H9 (cell line): ENCODE measurements around the gene ETNK2. TPM values are rescaled to one million over a fixed set of nuclear protein-coding genes. Genes with fewer than 3 reads are reported as not detected.

Source experiments
- DNase-seq: peaks from one replicate; pipeline ENCODE4 v3.0.0-alpha.2; 2017
- H2AFZ ChIP-seq: one replicate; pipeline ENCODE4 v1.6.1; 2013; ENCODE audit warnings: mild to moderate bottlenecking, low read length, control low read depth, moderate library complexity
- H2AK5ac ChIP-seq: 2 replicates; pipeline ENCODE4 v1.6.1; 2013; ENCODE audit warnings: low read length, control low read depth, mixed read lengths; ENCODE audit not compliant: insufficient read length
- H2BK120ac ChIP-seq: one replicate; pipeline ENCODE4 v1.6.1; 2013; ENCODE audit warnings: low read depth, mild to moderate bottlenecking, low read length, control low read depth, inconsistent platforms; ENCODE audit not compliant: poor library complexity, severe bottlenecking
- H2BK12ac ChIP-seq: 2 replicates; pipeline ENCODE4 v1.6.1; 2013; ENCODE audit warnings: low read length, control low read depth, mixed read lengths, low read depth; ENCODE audit not compliant: insufficient read length
- H2BK15ac ChIP-seq: 2 replicates; pipeline ENCODE4 v1.6.1; 2013; ENCODE audit warnings: low read depth, low read length, control low read depth
- H2BK20ac ChIP-seq: one replicate; pipeline ENCODE4 v1.6.1; 2013; ENCODE audit warnings: low read depth, mild to moderate bottlenecking, low read length, control low read depth, inconsistent platforms; ENCODE audit not compliant: poor library complexity, severe bottlenecking
- H2BK5ac ChIP-seq: 2 replicates; pipeline ENCODE4 v1.6.1; 2013; ENCODE audit warnings: low read length, control low read depth, mixed read lengths; ENCODE audit not compliant: insufficient read length
- H3K14ac ChIP-seq: 2 replicates; pipeline ENCODE4 v1.6.1; 2013; ENCODE audit warnings: low read length, control low read depth; ENCODE audit not compliant: insufficient read depth
- H3K18ac ChIP-seq: 2 replicates; pipeline ENCODE4 v1.6.1; 2013; ENCODE audit warnings: low read depth, mild to moderate bottlenecking, mixed read lengths, low read length, control low read depth; ENCODE audit not compliant: insufficient read length
- H3K23ac ChIP-seq: 2 replicates; pipeline ENCODE4 v1.6.1; 2013; ENCODE audit warnings: low read length, control low read depth, mixed read lengths, low read depth; ENCODE audit not compliant: insufficient read length
- H3K23me2 ChIP-seq: 2 replicates; pipeline ENCODE4 v1.6.1; 2013; ENCODE audit warnings: low read depth, mild to moderate bottlenecking, mixed read lengths, low read length, control low read depth; ENCODE audit not compliant: insufficient read length, poor library complexity, severe bottlenecking
- H3K27ac ChIP-seq: 2 replicates; pipeline ENCODE4 v1.5.1; 2013; ENCODE audit warnings: low read length, control low read depth, mixed read lengths, low read depth; ENCODE audit not compliant: insufficient read length
- H3K27me3 ChIP-seq: 2 replicates; pipeline ENCODE4 v1.6.1; 2013; ENCODE audit warnings: low read length, control low read depth, inconsistent platforms; ENCODE audit not compliant: insufficient read depth
- H3K4ac ChIP-seq: 2 replicates; pipeline ENCODE4 v1.6.1; 2013; ENCODE audit warnings: low read depth, mild to moderate bottlenecking, control low read depth, inconsistent platforms, low read length, moderate library complexity
- H3K4me1 ChIP-seq: 2 replicates; pipeline ENCODE4 v1.6.1; 2013; ENCODE audit warnings: low read length, control low read depth, inconsistent platforms; ENCODE audit not compliant: insufficient read depth
- H3K4me2 ChIP-seq: 2 replicates; pipeline ENCODE4 v1.6.1; 2013; ENCODE audit warnings: low read length, control low read depth, mixed read lengths; ENCODE audit not compliant: insufficient read length, insufficient read depth
- H3K56ac ChIP-seq: 2 replicates; pipeline ENCODE4 v1.6.1; 2013; ENCODE audit warnings: low read depth, mild to moderate bottlenecking, mixed read lengths, low read length, control low read depth; ENCODE audit not compliant: insufficient read length
- H3K79me1 ChIP-seq: 2 replicates; pipeline ENCODE4 v1.6.1; 2013; ENCODE audit warnings: low read depth, mild to moderate bottlenecking, moderate library complexity, low read length, control low read depth, inconsistent platforms; ENCODE audit not compliant: insufficient read depth, poor library complexity, severe bottlenecking
- H3K79me2 ChIP-seq: 2 replicates; pipeline ENCODE4 v1.6.1; 2013; ENCODE audit warnings: low read length, control low read depth, inconsistent platforms; ENCODE audit not compliant: insufficient read depth
- H3K9ac ChIP-seq: 2 replicates; pipeline ENCODE4 v1.6.1; 2013; ENCODE audit warnings: low read length, control low read depth, mixed read lengths; ENCODE audit not compliant: insufficient read length; ENCODE audit errors: extremely low read depth
- H3K9me3 ChIP-seq: one replicate; pipeline ENCODE4 v1.6.1; 2013; ENCODE audit warnings: low read depth, low read length, inconsistent platforms; ENCODE audit not compliant: control insufficient read depth
- H3T11ph ChIP-seq: one replicate; pipeline ENCODE4 v1.6.1; 2013; ENCODE audit warnings: mild to moderate bottlenecking, low read length, control low read depth, inconsistent platforms
- H4K20me1 ChIP-seq: one replicate; pipeline ENCODE4 v1.6.1; 2013; ENCODE audit not compliant: control insufficient read depth, insufficient read length, insufficient read depth
- H4K5ac ChIP-seq: 2 replicates; pipeline ENCODE4 v1.6.1; 2013; ENCODE audit warnings: low read depth, mild to moderate bottlenecking, mixed read lengths, low read length, control low read depth; ENCODE audit not compliant: insufficient read length
- H4K8ac ChIP-seq: replicated peaks from 2 replicates; pipeline ENCODE4 v1.6.1; 2013; ENCODE audit warnings: low read length, control low read depth, mixed read lengths, low read depth; ENCODE audit not compliant: insufficient read length
- H4K91ac ChIP-seq: 2 replicates; pipeline ENCODE4 v1.6.1; 2013; ENCODE audit warnings: low read depth, mild to moderate bottlenecking, moderate library complexity, mixed read lengths, low read length, control low read depth; ENCODE audit not compliant: insufficient read length
- H3K27ac Mint-ChIP-seq, 3 experiments: 2 replicates in 2 of 3; 3 replicates in 1 of 3; pipeline ENCODE4 v1.8.0; 2020 to 2021; ENCODE audit warnings: mixed read lengths in 3 of 3, mild to moderate bottlenecking in 1 of 3, moderate library complexity in 1 of 3
- H3K27me3 Mint-ChIP-seq: 2 replicates; pipeline ENCODE4 v1.8.0; 2021; ENCODE audit warnings: low read depth, mild to moderate bottlenecking, moderate library complexity, mixed read lengths
- H3K36me3 Mint-ChIP-seq, 3 experiments: 2 replicates in 2 of 3; 3 replicates in 1 of 3; pipeline ENCODE4 v1.8.0; 2020 to 2021; ENCODE audit warnings: low read depth in 3 of 3, mixed read lengths in 3 of 3; ENCODE audit not compliant: insufficient read depth in 1 of 3
- H3K4me1 Mint-ChIP-seq, 2 experiments: 2 replicates each; pipeline ENCODE4 v1.8.0; 2020; ENCODE audit warnings: mixed read lengths in 2 of 2
- H3K4me3 Mint-ChIP-seq, 2 experiments: 2 replicates in 1 of 2; 3 replicates in 1 of 2; pipeline ENCODE4 v1.8.0; 2020 to 2021; ENCODE audit warnings: mild to moderate bottlenecking in 2 of 2, mixed read lengths in 2 of 2, moderate library complexity in 1 of 2
- H3K9me3 Mint-ChIP-seq, 2 experiments: 2 replicates in 1 of 2; 3 replicates in 1 of 2; pipeline ENCODE4 v1.8.0; 2020; ENCODE audit warnings: mild to moderate bottlenecking in 2 of 2, mixed read lengths in 2 of 2, moderate library complexity in 1 of 2
- CTCF ChIP-seq: fragments of 200-600 bp; sonication (generic); conservative IDR thresholded peaks from 3 replicates; pipeline ENCODE4 v1.8.0; 2021; ENCODE audit warnings: antibody characterized with exemption, mild to moderate bottlenecking
- WGBS: extraction: QIAGEN DNeasy Blood & Tissue Kit; methylation state at CpG from one replicate; pipeline ENCODE4 v1.1.7; 2013; ENCODE audit warnings: missing lambda C conversion rate, low lambda C conversion rate, mixed read lengths; ENCODE audit not compliant: insufficient read length; ENCODE audit errors: extremely low coverage; 5-methylcytosine and 5-hydroxymethylcytosine counted together
- total RNA-seq: library from RNA; stranded (reverse); gene quantifications from 2 replicates; pipeline ENCODE4 v1.2.1, GENCODE V29; 2021

Gene ETNK2
- total RNA-seq, 1 experiment from 2014 or later, result 17.6 TPM

- peaks cover 3% of the 10 kb centered on the region for H4K20me1 ChIP-seq
- no peak overlapping the region for H2BK120ac ChIP-seq
- no peak overlapping the region for H2AFZ ChIP-seq
- H3K27me3 ChIP-seq, result no peaks in the 10 kb centered on the region
- H2BK20ac ChIP-seq, result no peak overlapping the region
- peaks cover 22 to 23% of the 10 kb centered on the region in 2 experiments for H3K4me1 Mint-ChIP-seq
- H3K4me2 ChIP-seq, result no peak overlapping the region
- no peak for DNase-seq
- H2BK15ac ChIP-seq, result no peak overlapping the region
- no peak overlapping the region for H3K27ac ChIP-seq
- no peak overlapping the region for H3K23ac ChIP-seq
- H3K14ac ChIP-seq, result no peak overlapping the region
- no peak overlapping the region for H4K5ac ChIP-seq
- peaks cover 55 to 76% (median 65%) of the 10 kb centered on the region in 3 experiments for H3K36me3 Mint-ChIP-seq
- H3K27ac Mint-ChIP-seq, result 0 out of 7 replicates have a peak overlapping the region, but pooled peaks of 1 of the 3 experiments have one; percentile 28
- H3K9ac ChIP-seq, result no peak overlapping the region
- no peaks in the 10 kb centered on the region for H3K9me3 ChIP-seq
- H3K4ac ChIP-seq, result no peak overlapping the region
- H3K23me2 ChIP-seq, result no peaks in the 10 kb centered on the region
- no peak overlapping the region for H4K8ac ChIP-seq
- no peak overlapping the region for H3T11ph ChIP-seq
- no peak overlapping the region for H3K4me3 Mint-ChIP-seq
- H3K79me2 ChIP-seq, result peaks cover 11% of the 10 kb centered on the region; the same call in 1 of the 2 replicates
- no peak overlapping the region for H3K18ac ChIP-seq
- no peak overlapping the region for H2AK5ac ChIP-seq
- no peak overlapping the region for H2BK12ac ChIP-seq
- H3K9me3 Mint-ChIP-seq, result no peaks in the 10 kb centered on the region
- H3K4me1 ChIP-seq, result no peaks in the 10 kb centered on the region
- WGBS, result no CpG with 5 or more reads among the region's 4 CpGs
- H2BK5ac ChIP-seq, result no peak overlapping the region
- no peaks in the 10 kb centered on the region; the same call in 1 of the 2 replicates for H3K27me3 Mint-ChIP-seq
- H3K79me1 ChIP-seq, result peaks cover 8% of the 10 kb centered on the region
- no peak overlapping the region for H3K56ac ChIP-seq
- no peak overlapping the region for H4K91ac ChIP-seq
- TF ChIP-seq CTCF, result no peak
Measured at GRCh38 chr1:204116539-204116938, 35.3 kb downstream of the ETNK2 start.
